ENCODE results near the gene TAS1R3.

TAS1R3 gene

DNA sequence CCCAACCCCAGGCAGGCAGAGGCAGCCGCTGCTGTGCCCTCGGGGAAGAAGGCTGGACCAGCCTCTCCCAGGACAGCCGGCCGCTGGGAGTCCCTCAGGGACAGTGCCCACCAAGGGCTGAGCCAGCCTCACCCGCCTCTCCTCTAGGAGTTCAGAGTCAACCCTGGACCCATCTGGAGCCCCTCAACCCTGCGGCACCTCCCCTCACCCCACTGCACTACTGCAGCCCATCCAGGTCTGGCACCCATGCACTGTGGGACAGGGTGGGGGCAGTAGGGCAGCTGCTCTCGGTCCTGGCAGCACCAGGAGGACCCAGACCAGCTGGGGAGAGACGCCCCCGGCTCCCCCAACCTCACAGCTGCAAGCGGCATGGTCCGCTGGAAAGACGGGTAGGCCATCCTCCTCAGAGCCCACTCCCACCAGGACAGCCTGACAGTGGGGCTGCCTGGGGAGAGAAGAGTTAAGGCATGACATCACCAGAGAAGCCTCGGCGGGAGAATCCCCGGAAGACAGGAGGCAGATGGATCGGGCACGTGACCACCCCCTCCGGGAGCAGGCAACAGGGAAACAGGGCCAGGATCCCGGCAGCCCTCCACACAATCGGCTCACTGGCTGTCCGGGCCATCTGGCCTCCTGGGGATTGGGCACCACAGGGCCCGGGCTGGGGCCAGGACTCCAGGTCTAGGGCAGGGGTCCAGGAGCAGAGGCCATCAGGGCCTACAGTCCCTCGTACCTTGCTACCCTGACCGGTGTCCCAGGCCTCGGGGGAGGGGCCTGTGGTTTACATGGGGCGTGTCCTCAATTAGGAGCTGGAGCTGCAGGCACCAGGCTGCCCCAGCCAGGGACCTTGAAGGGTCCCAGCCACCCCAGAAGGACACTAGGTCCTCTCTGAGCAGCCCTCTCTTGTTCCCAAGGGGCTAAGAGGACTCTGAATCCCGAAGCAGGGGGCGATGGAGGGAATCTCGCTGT lies 26.5 kb upstream of the TAS1R3 start:
- TF ChIP-seq, protein P1, sequence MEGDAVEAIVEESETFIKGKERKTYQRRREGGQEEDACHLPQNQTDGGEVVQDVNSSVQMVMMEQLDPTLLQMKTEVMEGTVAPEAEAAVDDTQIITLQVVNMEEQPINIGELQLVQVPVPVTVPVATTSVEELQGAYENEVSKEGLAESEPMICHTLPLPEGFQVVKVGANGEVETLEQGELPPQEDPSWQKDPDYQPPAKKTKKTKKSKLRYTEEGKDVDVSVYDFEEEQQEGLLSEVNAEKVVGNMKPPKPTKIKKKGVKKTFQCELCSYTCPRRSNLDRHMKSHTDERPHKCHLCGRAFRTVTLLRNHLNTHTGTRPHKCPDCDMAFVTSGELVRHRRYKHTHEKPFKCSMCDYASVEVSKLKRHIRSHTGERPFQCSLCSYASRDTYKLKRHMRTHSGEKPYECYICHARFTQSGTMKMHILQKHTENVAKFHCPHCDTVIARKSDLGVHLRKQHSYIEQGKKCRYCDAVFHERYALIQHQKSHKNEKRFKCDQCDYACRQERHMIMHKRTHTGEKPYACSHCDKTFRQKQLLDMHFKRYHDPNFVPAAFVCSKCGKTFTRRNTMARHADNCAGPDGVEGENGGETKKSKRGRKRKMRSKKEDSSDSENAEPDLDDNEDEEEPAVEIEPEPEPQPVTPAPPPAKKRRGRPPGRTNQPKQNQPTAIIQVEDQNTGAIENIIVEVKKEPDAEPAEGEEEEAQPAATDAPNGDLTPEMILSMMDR (IDR thresholded peaks at IDR 0.05; ENCODE audit: low read depth, low read length), result no peak
- Histone ChIP-seq H3K4me1 (peaks cover 10% of the 10 kb centered on the region), H3K4me3 (ENCODE audit: low read depth, low read length) (peak overlapping the region; percentile 90), H3K27me3 (no peaks in the 10 kb centered on the region), H3K9me3 (no peaks in the 10 kb centered on the region), H3K36me3 (peaks cover 22% of the 10 kb centered on the region)
- peak; percentile 97 for DNase-seq

DNA sequence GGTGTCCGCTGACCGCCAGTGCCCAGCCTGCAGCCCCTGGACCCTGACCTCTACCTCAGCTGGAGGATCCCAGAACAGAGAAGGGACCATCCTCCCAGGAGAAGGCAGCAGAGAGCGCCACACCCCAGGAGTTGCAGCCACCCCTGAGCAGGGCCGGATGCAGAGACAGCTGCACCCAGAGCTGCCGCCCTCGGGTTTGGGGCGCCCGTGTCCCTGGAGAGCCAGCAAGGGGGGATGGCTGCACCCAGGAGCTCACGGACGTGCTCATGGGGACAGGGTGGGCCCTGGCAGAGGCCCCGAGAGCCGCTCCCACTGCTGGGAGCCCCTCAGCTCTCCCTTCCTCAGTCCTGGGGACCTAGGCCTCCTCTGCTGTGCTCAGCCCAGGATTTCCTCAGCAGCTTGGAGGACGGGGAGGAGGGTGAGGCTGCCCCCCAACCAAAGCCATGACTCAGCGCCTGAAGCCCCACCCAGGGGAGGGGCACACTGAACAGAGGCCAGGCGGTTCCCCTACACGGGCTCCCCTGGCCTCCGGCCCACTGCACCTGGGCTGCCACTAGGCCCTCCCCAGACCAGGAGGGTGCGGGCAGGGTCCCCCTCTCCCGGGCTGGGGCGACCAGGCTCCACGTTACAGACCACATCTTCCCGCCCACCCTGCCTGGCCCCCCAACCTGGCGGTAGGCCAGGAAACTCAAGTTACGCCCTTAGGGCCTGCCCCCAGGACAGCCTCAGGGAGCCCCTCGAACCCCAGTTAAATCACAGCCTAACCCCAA lies 25.6 kb upstream of the TAS1R3 start:
- DNase-seq, result peak; percentile 79

DNA sequence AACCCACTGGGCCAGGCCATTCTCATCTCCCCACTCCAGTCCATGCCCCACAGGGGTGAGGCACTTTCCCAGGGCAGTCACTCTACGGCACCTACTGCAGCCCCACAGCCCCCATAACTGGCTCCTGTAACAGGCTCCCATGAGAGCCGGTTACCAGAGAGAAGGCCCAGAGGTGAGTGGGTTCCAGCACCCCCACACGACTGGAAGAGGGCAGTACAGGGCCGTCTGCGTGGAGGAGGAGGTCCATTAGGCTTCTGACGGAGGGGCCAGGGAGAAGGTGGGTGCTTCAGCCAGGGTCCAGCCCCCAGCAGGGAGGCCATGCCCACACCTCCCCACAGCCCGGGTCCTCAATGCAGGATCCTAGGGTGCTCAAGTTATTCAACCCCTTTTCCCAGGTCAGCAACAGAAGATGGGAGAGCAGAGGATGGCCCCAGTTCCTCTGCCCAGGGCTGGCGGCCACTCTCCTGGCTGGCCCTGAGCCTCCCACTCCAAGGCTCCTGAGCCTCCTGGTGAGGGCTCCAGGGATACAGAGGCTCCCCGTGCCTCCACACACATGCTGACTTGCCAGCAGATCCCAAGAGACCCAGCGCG lies 24.9 kb upstream of the TAS1R3 start:
- DNase-seq, result peak; percentile 76
- Histone ChIP-seq H3K4me3 (ENCODE audit: low read depth, low read length) (peak overlapping the region; percentile 90), H3K36me3 (peaks cover 27% of the 10 kb centered on the region), H3K4me1 (peaks cover 9% of the 10 kb centered on the region), H3K27me3 (no peaks in the 10 kb centered on the region), H3K9me3 (no peaks in the 10 kb centered on the region)
- TF ChIP-seq, protein P1 (IDR thresholded peaks at IDR 0.05; ENCODE audit: low read depth, low read length), result peak; percentile 46

More for the DNA sequence above, 25.6 kb upstream of the TAS1R3 start:
- TF ChIP-seq, protein P1 (IDR thresholded peaks at IDR 0.05; ENCODE audit: low read depth, low read length), result peak; percentile 17; the same call in 1 of the 2 replicates
- no peaks in the 10 kb centered on the region for H3K9me3 ChIP-seq
- peaks cover 25% of the 10 kb centered on the region for H3K36me3 ChIP-seq
- peak overlapping the region; percentile 90 for H3K4me3 ChIP-seq (ENCODE audit: low read depth, low read length)
- H3K4me1 ChIP-seq, result peaks cover 9% of the 10 kb centered on the region
- H3K27me3 ChIP-seq, result no peaks in the 10 kb centered on the region

DNA sequence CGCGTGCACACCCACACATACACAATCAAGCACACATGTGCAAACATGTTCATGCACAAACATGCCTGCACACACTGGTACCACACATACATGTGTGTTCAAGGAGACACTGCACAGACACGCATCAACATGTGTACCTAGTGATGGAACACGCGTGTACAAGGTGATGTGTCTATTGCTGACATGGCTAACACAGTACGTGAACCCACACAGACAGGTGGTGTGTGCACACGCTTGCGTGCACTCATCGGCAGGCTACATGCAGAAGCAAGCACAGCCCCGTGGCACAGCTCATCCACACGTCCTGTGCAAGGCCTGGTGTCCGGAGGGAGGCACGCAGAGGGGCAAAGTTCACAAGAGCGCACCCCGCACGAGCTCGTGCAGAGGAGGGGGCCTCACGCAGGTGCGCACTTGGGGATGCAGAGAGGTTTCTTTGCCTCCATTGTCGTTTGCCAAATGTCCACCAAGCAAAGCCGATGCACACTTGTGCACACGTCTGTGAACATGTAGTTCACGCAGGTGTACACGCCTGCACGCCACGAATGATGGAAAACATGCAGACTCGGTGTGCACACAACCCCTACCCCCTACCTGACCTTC lies 24.3 kb upstream of the TAS1R3 start:
- H3K27me3 ChIP-seq, result no peaks in the 10 kb centered on the region
- H3K4me3 ChIP-seq (ENCODE audit: low read depth, low read length), result peak overlapping the region; percentile 90
- H3K36me3 ChIP-seq, result peaks cover 30% of the 10 kb centered on the region
- TF ChIP-seq, protein P1 (IDR thresholded peaks at IDR 0.05; ENCODE audit: low read depth, low read length), result no peak
- DNase-seq, result no peak
- peaks cover 9% of the 10 kb centered on the region for H3K4me1 ChIP-seq
- H3K9me3 ChIP-seq, result no peaks in the 10 kb centered on the region

DNA sequence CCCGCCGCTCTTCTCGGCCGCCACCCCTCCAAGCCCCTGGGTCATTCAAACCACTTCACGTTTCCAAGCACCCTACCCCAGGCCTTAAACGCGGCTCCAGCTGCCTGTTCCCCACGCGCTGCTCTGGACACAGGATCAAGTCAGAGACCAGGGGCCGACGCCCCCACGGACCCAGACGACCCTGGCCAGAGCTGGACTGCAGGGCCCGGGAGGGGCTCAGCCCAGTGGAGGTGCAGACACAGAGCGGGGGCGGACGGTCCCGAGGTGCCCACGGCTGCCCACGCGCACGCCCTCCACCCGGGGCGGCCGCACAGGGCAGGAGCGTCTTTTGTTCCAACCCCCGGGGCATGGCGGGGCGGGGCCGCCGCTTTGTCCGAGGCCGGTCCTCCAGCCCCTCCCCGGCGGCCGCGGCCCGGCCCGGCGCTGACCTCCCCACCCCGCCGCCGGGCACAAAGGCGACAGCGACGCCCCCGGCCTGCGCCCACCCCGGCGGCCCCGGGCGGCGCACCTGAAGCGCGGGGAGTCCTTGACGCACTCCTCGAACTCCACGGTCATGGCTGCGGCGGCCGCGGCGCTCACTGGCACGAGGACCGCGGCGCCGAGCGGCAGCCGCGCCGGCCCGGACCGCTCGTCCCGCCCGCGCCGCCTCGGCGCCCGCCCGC lies 23.7 kb upstream of the TAS1R3 start:
- H3K36me3 ChIP-seq, result peaks cover 30% of the 10 kb centered on the region
- H3K4me3 ChIP-seq (ENCODE audit: low read depth, low read length), result peak overlapping the region; percentile 90
- no peaks in the 10 kb centered on the region for H3K27me3 ChIP-seq
- TF ChIP-seq, protein P1 (IDR thresholded peaks at IDR 0.05; ENCODE audit: low read depth, low read length), result no peak
- no peaks in the 10 kb centered on the region for H3K9me3 ChIP-seq
- H3K4me1 ChIP-seq, result peaks cover 9% of the 10 kb centered on the region
- DNase-seq, result no peak

Data from BE2C (cell line).